ENCODE results near the gene CTSK.

The CTSK gene

GRCh38 chr1:150760013-150760412, 48.0 kb downstream of the CTSK start:
- DNase-seq (ENCODE audit: low spot score) = no peak

- DNase-seq (ENCODE audit: low spot score) = no peak
Measured at GRCh38 chr1:150753416-150753815, 54.6 kb downstream of the CTSK start.

GRCh38 chr1:150751443-150751842, 56.6 kb downstream of the CTSK start:
- no peak for DNase-seq (ENCODE audit: low spot score)

GRCh38 chr1:150749720-150750311, 58.2 kb downstream of the CTSK start:
- DNase-seq (ENCODE audit: low spot score) = no peak

GRCh38 chr1:150748878-150749719, 59.0 kb downstream of the CTSK start:
- DNase-seq (ENCODE audit: low spot score) = no peak

Measured in COLO829 (cell line).